Measurements from ENCODE around the gene MYO3B. TPM values are rescaled to one million over a fixed set of nuclear protein-coding genes. Genes with fewer than 3 reads are reported as not detected.

MYO3B gene, protein sequence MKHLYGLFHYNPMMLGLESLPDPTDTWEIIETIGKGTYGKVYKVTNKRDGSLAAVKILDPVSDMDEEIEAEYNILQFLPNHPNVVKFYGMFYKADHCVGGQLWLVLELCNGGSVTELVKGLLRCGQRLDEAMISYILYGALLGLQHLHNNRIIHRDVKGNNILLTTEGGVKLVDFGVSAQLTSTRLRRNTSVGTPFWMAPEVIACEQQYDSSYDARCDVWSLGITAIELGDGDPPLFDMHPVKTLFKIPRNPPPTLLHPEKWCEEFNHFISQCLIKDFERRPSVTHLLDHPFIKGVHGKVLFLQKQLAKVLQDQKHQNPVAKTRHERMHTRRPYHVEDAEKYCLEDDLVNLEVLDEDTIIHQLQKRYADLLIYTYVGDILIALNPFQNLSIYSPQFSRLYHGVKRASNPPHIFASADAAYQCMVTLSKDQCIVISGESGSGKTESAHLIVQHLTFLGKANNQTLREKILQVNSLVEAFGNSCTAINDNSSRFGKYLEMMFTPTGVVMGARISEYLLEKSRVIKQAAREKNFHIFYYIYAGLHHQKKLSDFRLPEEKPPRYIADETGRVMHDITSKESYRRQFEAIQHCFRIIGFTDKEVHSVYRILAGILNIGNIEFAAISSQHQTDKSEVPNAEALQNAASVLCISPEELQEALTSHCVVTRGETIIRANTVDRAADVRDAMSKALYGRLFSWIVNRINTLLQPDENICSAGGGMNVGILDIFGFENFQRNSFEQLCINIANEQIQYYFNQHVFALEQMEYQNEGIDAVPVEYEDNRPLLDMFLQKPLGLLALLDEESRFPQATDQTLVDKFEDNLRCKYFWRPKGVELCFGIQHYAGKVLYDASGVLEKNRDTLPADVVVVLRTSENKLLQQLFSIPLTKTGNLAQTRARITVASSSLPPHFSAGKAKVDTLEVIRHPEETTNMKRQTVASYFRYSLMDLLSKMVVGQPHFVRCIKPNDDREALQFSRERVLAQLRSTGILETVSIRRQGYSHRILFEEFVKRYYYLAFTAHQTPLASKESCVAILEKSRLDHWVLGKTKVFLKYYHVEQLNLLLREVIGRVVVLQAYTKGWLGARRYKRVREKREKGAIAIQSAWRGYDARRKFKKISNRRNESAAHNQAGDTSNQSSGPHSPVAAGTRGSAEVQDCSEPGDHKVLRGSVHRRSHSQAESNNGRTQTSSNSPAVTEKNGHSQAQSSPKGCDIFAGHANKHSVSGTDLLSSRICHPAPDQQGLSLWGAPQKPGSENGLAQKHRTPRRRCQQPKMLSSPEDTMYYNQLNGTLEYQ (N-terminal part only)
- total RNA-seq = under 0.01 TPM

GRCh38 chr2:170177950-170178781 lies at the start of gene MYO3B:
MYO3B (plus strand) TSS chr2:170178147; CDS start chr2:170178288, 141 bp downstream.
- DNase-seq (ENCODE audit: low read depth in 2 of 3, low spot score in 2 of 3) = no peak

DNA sequence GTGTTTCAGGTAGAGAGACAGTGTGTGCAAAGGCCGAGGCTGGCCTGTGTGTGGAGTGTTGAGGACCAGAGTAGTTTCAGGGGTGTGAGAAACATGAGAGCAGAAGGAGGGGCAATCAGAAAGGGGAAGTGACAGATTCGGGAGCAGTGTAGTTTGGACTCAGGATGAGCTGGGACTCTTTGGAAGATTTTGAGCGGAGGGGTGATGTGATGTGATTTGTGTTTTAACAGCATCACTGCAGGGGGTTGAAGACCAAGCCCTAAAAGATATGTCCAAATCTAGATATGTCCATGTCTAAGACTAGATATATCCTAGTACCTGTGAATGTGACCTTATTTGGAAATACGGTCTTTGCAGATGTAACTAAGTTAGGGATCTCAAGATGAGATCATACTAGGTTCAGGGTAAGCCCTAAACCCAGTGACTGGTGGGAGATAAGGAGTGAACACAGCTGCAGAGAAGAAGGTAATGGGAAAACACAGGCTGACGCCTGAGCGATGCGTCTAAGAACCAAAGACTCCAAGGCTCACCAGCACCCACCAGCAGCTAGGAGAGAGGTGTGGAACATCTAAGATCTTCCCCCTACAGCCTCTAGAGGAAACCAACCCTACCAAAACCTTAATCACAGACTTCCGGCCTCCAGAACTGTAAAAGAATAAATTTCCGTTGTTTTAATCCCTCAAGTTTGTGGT lies 38.5 kb upstream of the MYO3B start:
- peak in 1 of 3 donors; percentile 13 for DNase-seq (ENCODE audit: low read depth in 2 of 3, low spot score in 2 of 3)

DNA sequence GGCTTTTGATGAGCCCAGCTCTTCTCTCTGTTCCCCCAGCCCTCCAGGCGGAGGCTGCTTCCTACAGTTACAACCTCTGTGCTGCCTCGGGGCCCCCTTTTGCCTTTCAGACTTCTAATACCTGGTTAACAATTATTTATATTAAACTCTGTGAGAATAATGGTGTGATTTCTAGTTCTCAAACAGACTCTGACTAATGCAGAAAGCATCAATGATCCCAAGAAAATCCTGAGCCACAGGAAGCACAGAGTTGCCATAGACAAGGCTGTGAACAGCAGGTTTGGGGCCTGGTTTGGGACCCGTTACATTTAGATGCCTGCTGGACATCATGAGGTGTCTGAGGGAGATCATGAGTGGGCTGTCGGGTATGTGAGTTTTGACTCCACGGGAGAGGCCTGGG lies 37.4 kb upstream of the MYO3B start:
- DNase-seq (ENCODE audit: low read depth in 2 of 3, low spot score in 2 of 3) = no peak

DNA sequence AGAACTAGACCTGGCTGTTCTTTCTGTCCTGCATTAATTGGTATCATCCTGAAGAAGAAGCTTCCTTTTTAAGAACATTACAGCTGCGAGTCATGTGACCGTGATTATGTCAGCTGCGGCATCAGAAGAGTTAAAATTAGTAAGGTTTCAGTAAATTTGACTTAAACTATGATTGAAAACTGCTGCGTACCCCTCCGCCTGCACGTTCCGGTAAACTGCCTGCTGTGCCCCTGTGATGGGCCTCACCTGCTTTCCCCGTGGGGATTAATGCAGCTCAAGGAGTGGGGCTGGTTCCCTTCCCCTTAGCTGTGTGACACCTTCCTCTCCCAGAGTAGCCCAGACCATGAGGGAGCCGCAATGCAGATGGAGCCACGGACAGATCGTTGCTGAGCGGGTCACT lies 36.1 kb upstream of the MYO3B start:
- DNase-seq (ENCODE audit: low read depth in 2 of 3, low spot score in 2 of 3) = no peak

GRCh38 chr2:170142502-170142901 lies 35.4 kb upstream of the MYO3B start:
- DNase-seq (ENCODE audit: low read depth in 2 of 3, low spot score in 2 of 3) = no peak

GRCh38 chr2:170143045-170143717 lies 34.8 kb upstream of the MYO3B start:
- no peak for DNase-seq (ENCODE audit: low read depth in 2 of 3, low spot score in 2 of 3)

- no peak for DNase-seq (ENCODE audit: low read depth in 2 of 3, low spot score in 2 of 3)
Observed at GRCh38 chr2:170144761-170145160, 33.2 kb upstream of the MYO3B start.

GRCh38 chr2:170145191-170145590 lies 32.8 kb upstream of the MYO3B start:
- no peak for DNase-seq (ENCODE audit: low read depth in 2 of 3, low spot score in 2 of 3)

DNA sequence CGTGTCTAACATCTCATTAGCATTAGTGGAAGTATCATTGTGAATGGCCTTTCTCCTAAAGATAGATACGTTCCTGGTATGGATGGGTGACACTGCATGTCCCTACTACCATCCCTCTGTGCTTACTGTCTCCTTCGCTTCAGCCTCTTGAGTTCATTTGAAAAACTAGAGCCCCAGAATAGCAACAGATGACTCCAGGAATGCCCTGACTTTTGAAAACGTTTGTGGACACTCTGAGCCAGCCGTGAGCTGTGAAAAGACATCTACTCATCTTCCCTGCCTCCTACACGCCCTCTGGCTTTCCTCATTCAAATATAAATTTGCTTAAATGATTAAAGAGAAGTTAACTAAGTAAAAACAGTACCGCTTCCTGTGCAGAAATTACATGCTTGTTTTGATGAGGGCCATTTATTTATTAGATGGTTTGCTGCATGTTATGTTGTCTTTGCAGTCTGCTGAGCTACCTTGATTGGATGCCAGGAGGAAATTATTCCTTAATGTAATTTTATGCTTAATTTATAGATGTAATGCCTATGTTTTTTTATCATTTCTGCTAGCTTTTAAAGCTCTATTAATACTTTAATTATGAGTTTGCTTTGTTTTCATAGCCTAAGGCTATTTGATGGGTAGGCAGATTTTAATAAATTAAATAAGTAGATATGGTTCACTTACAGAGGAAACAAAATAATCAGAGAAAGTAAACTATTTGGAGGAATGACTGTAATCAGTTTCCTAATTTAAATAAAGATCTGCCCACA lies 32.1 kb upstream of the MYO3B start:
- no peak for DNase-seq (ENCODE audit: low read depth in 2 of 3, low spot score in 2 of 3)

DNA sequence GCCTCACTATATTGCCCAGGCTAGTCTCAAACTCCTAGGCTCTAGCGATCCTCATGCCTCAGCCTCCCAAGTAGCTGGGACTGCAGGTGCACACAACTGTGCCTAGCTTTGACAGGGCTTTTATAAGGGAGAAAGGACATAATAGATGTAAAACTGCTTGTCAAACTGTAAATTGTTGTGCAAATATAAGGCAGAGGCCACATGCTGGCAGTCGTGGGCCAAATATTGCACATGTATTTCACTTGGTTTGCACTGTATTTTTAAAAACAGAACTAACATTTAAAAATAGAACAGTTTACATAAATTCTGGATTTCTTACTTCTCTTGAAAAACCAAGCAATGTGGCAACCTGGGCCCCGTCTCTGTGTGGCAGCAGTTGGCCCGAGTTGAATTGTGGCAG lies 31.2 kb upstream of the MYO3B start:
- DNase-seq (ENCODE audit: low read depth in 2 of 3, low spot score in 2 of 3) = no peak

DNA sequence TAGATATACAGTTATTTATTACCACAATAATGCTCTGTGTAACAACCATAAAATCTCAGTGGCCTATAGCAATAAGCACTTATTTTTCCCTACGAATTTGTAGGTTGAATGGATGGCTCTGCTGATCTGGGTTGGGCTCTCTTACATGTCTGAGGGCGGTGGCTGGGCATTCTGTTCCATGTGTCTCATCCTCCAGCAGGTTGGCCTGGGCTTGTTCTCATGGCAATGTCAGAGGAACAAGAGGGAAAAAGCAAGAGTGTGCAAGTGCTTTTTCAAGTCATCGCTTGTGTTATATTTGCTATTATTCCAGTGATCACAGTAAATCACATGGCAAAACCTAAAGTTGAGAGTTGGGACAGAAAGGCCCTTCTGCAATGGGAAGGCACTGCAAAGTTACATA lies 30.4 kb upstream of the MYO3B start:
- DNase-seq (ENCODE audit: low read depth in 2 of 3, low spot score in 2 of 3) = no peak

GRCh38 chr2:170148161-170148560 lies 29.8 kb upstream of the MYO3B start:
- DNase-seq (ENCODE audit: low read depth in 2 of 3, low spot score in 2 of 3) = no peak

GRCh38 chr2:170152421-170152820 lies 25.5 kb upstream of the MYO3B start:
- DNase-seq (ENCODE audit: low read depth in 2 of 3, low spot score in 2 of 3) = no peak

GRCh38 chr2:170155022-170155722 lies 22.8 kb upstream of the MYO3B start:
- peak in 2 of 3 donors; percentile 5 to 9 for DNase-seq (ENCODE audit: low read depth in 2 of 3, low spot score in 2 of 3)

DNA sequence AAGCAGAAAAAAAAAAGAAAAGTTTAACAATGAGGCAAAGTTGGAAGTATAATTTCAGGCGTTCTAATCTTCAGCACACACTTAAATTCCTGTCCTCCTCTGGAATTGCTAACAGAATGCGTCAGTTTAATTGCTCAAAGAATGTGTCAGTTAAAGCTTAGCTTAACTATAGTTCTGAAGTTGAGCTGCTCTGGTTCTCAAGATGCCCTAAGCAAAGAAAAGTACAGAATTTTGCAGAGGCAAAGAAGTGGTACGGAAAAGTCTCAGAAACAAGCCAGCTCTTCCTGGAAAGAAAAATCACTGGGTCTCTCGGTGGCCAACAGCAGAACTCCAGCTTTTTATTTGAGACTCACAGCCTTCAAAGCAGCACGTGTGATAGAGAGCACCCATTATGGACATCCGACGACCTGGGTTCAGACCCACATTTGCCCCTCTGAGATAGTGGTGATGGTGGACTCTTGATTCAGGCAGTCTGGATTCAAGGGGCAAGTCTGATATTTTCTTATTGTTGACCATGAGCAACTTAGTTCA lies 22.2 kb upstream of the MYO3B start:
- DNase-seq (ENCODE audit: low read depth in 2 of 3, low spot score in 2 of 3) = no peak

DNA sequence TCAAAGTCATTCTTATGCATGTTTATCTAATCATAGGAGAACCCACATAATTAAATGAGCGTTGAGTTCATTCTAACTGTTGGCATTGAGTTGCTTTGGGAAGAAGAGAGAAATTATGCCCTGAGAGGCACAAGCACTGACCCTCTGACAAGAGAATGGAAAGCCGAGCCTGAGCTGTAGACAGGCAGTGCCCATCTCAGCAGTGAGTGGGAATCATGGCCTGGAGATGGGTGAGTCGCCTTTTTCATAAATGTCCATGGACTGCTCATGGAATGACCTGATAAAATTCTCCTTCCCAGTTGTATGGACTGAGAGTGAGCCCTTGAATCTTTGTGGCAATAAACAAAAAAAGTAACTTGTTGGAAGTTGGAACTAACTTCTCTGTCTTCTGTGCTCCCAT lies 21.4 kb upstream of the MYO3B start:
- DNase-seq (ENCODE audit: low read depth in 2 of 3, low spot score in 2 of 3) = no peak

DNA sequence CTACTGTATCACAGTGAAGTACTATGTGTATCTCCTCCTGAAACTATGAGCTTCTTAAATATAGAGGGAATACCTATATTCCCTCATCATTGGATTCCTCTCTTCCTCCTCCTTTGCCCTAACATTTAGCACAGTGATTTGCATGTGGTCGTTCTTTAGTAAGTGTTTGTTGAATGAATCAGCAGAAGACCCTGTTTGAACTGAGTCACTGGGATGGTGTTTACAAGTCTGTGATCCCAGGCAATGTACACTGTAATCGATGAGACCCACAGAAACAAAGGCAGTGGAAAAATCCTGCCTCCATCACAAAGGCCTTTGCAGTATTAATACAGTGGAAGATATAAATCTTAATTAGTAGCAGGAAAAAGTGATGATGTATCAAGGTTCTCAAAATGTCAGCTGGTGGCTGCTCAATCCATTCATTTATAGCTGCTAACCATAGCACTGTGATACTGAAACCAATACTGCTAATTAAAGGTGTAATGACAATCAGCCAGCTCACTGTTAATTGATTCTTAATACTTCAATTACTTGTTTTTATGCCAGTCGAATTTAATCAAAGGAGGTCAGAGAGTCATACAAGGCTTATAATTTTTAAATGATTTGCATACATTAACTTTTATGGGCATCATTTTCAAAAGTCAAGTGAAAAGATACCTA lies 20.8 kb upstream of the MYO3B start:
- DNase-seq (ENCODE audit: low read depth in 2 of 3, low spot score in 2 of 3) = no peak
